Right renal cortex interstitium (tissue), 3 donors: ENCODE measurements around the gene ADGRB2. TPM values are rescaled to one million over a fixed set of nuclear protein-coding genes. Genes with fewer than 3 reads are reported as not detected.

ENCODE experiments used
- DNase-seq, 3 donors: peaks; one replicate each; pipeline ENCODE4 v3.0.0-alpha.2; 2013; ENCODE audit warnings: low read depth in 3 of 3, low spot score in 2 of 3
- polyA plus RNA-seq, 3 donors: library from polyadenylated mRNA; unstranded; fragments of 120-200 nt; gene quantifications; one replicate each; pipeline ENCODE4 v1.2.1, GENCODE V29; 2013; ENCODE audit not compliant: insufficient read length in 3 of 3

Gene ADGRB2
- polyA plus RNA-seq, 3 donors = 8.6 to 10.6 (median 10.1) TPM

GRCh38 chr1:31752258-31752657, 11.9 kb downstream of the ADGRB2 start:
- DNase-seq = no peak

GRCh38 chr1:31751822-31752241, 12.3 kb downstream of the ADGRB2 start:
- no peak for DNase-seq

- DNase-seq = no peak
Measured at GRCh38 chr1:31750858-31751510, 13.2 kb downstream of the ADGRB2 start.

- DNase-seq = no peak
Measured at GRCh38 chr1:31749785-31750735, 14.1 kb downstream of the ADGRB2 start.

- DNase-seq = no peak
Measured at GRCh38 chr1:31748365-31748764, 15.8 kb downstream of the ADGRB2 start.

GRCh38 chr1:31747304-31747703, 16.8 kb downstream of the ADGRB2 start:
- no peak for DNase-seq

- no peak for DNase-seq
Measured at GRCh38 chr1:31746687-31747086, 17.5 kb downstream of the ADGRB2 start.

- DNase-seq = no peak
Measured at GRCh38 chr1:31745946-31746670, 18.0 kb downstream of the ADGRB2 start.

GRCh38 chr1:31745096-31745945, 18.8 kb downstream of the ADGRB2 start:
- DNase-seq = no peak

GRCh38 chr1:31744165-31744888, 19.8 kb downstream of the ADGRB2 start:
- DNase-seq = no peak

- DNase-seq = no peak
Measured at GRCh38 chr1:31742462-31743212, 21.5 kb downstream of the ADGRB2 start.

- DNase-seq = no peak
Measured at GRCh38 chr1:31739346-31739745, 24.8 kb downstream of the ADGRB2 start.

GRCh38 chr1:31736675-31737074, 27.5 kb downstream of the ADGRB2 start:
- no peak for DNase-seq

- DNase-seq = no peak
Measured at GRCh38 chr1:31735571-31735970, 28.6 kb downstream of the ADGRB2 start.

- DNase-seq = no peak
Measured at GRCh38 chr1:31734582-31735107, 29.5 kb downstream of the ADGRB2 start.

GRCh38 chr1:31733389-31734219, 30.5 kb downstream of the ADGRB2 start:
- no peak for DNase-seq

- no peak for DNase-seq
Measured at GRCh38 chr1:31732751-31733289, 31.3 kb downstream of the ADGRB2 start.

- DNase-seq = no peak
Measured at GRCh38 chr1:31732343-31732742, 31.8 kb downstream of the ADGRB2 start.
